Naive thymus-derived CD4-positive, alpha-beta T cell (primary cell): ENCODE results near the gene EZR. TPM values are rescaled to one million over a fixed set of nuclear protein-coding genes. Genes with fewer than 3 reads are reported as not detected.
"Not testable (repeated sequence)": the region's sequence is repeated elsewhere in the genome, so short reads cannot be mapped to it uniquely, and the experiment has no call there.

ENCODE experiments used
- ATAC-seq: fragments of 150-1000 bp; cut with Tn5 transposase; 2 replicates; pipeline ENCODE4 v1.10.0; 2021; ENCODE audit warnings: mild to moderate bottlenecking, moderate library complexity
- CTCF ChIA-PET: fragments of 350-600 bp; sonication (Branson Sonifier 250); formaldehyde crosslinking; loops from one replicate; lab custom pipeline; 2021; ENCODE audit warnings: antibody characterized with exemption; lab: Charles Lee
- POLR2A ChIA-PET: fragments of 350-600 bp; sonication (Branson Sonifier 250); formaldehyde crosslinking; loops from one replicate; lab custom pipeline; 2021; ENCODE audit warnings: antibody characterized with exemption, inconsistent platforms; lab: Charles Lee
- DNase-seq, 9 donors: peaks; one replicate each; pipeline versions ENCODE4 v3.0.0 to v3.0.0-alpha.2; 2020 to 2022; ENCODE audit warnings: mixed read lengths in 1 of 9
- H3K27ac ChIP-seq: one replicate; pipeline ENCODE4 v1.7.0; 2013; ENCODE audit warnings: mild to moderate bottlenecking, low read depth, low read length, moderate library complexity
- H3K27me3 ChIP-seq, 2 donors: one replicate each; pipeline ENCODE4 v1.7.0; 2013; ENCODE audit warnings: low read length in 2 of 2, mild to moderate bottlenecking in 2 of 2, moderate library complexity in 2 of 2; ENCODE audit not compliant: control insufficient read depth in 2 of 2, insufficient read depth in 2 of 2
- H3K36me3 ChIP-seq, 3 experiments: 1 replicate in 2 of 3; 2 replicates in 1 of 3; pipeline ENCODE4 v1.7.0; 2013; ENCODE audit warnings: low read length in 3 of 3, mild to moderate bottlenecking in 3 of 3, moderate library complexity in 1 of 3; ENCODE audit not compliant: insufficient read depth in 3 of 3, control insufficient read depth in 2 of 3
- H3K4me1 ChIP-seq, 2 donors: one replicate each; pipeline ENCODE4 v1.7.0; 2013; ENCODE audit warnings: low read length in 2 of 2, mild to moderate bottlenecking in 2 of 2, moderate library complexity in 1 of 2; ENCODE audit not compliant: control insufficient read depth in 2 of 2, insufficient read depth in 2 of 2
- H3K4me3 ChIP-seq: 2 replicates; pipeline ENCODE4 v1.7.0; 2013; ENCODE audit warnings: mild to moderate bottlenecking, low read length
- H3K9me3 ChIP-seq, 3 experiments: 1 replicate in 2 of 3; 2 replicates in 1 of 3; pipeline ENCODE4 v1.7.0; 2013; ENCODE audit warnings: low read length in 3 of 3; ENCODE audit not compliant: control insufficient read depth in 2 of 3
- H3K27ac Mint-ChIP-seq, 9 donors: one replicate each; pipeline ENCODE4 v1.8.0; 2020 to 2022; ENCODE audit warnings: mixed read lengths in 9 of 9, mild to moderate bottlenecking in 8 of 9, moderate library complexity in 5 of 9, inconsistent platforms in 2 of 9
- H3K27me3 Mint-ChIP-seq, 5 donors: one replicate each; pipeline ENCODE4 v1.8.0; 2021 to 2022; ENCODE audit warnings: mixed read lengths in 5 of 5, mild to moderate bottlenecking in 1 of 5
- H3K36me3 Mint-ChIP-seq, 5 donors: one replicate each; pipeline ENCODE4 v1.8.0; 2020 to 2022; ENCODE audit warnings: mixed read lengths in 5 of 5, mild to moderate bottlenecking in 3 of 5, inconsistent platforms in 1 of 5
- H3K4me1 Mint-ChIP-seq, 7 donors: one replicate each; pipeline ENCODE4 v1.8.0; 2020 to 2022; ENCODE audit warnings: mixed read lengths in 7 of 7, mild to moderate bottlenecking in 3 of 7, inconsistent platforms in 1 of 7
- H3K4me3 Mint-ChIP-seq, 10 donors: one replicate each; pipeline ENCODE4 v1.8.0; 2020 to 2022; ENCODE audit warnings: mild to moderate bottlenecking in 10 of 10, mixed read lengths in 10 of 10, moderate library complexity in 6 of 10, inconsistent platforms in 2 of 10
- H3K9me3 Mint-ChIP-seq, 11 donors: one replicate each; pipeline ENCODE4 v1.8.0; 2020 to 2022; ENCODE audit warnings: mixed read lengths in 11 of 11, mild to moderate bottlenecking in 4 of 11, inconsistent platforms in 1 of 11, moderate library complexity in 1 of 11
- intact Hi-C, 2 donors: fragments of 100-400 bp; cut with micrococcal nuclease; formaldehyde crosslinking; loops; one replicate each; pipeline ENCODE4 v1.15.1; 2023
- polyA plus RNA-seq, 2 donors: library from polyadenylated mRNA; unstranded; fragments of 300-500 nt; fragmentation: Illumina TruSeq; gene quantifications; one replicate each; pipeline ENCODE4 v1.2.3, GENCODE V29; 2021
- total RNA-seq, 6 experiments: library from RNA in 5 of 6; stranded (reverse) in 5 of 6; gene quantifications; 1 replicate in 5 of 6; 2 replicates in 1 of 6; pipeline ENCODE4 v1.2.3 and lab custom pipeline; 2021 to 2026

The EZR gene
- total and polyA plus RNA-seq, 7 experiments from 2014 or later, result 115 to 201 (median 140) TPM

GRCh38 chr6:158793432-158793831 is 25.7 kb downstream of the EZR start:
- CTCF ChIA-PET, result interaction anchor here (0.6 to 4.8 kb wide), 8 partner anchors 18 to 347 kb away, joined by 3 to 37 read pairs (median 4); no protein-coding TSS in a partner anchor
- peaks cover 0 to 15% (median 13%) of the 10 kb centered on the region in 5 donors for H3K36me3 Mint-ChIP-seq
- no peak overlapping the region for H3K4me3 ChIP-seq
- peak; percentile 56 for ATAC-seq
- peaks cover 47 to 87% (median 80%) of the 10 kb centered on the region in 7 donors for H3K4me1 Mint-ChIP-seq
- H3K9me3 ChIP-seq, result no peaks in the 10 kb centered on the region
- H3K27ac Mint-ChIP-seq, result peak overlapping the region in 5 of 9 donors; percentile 25 to 82 (median 79)
- H3K27ac ChIP-seq, result no peak overlapping the region
- no peaks in the 10 kb centered on the region for H3K9me3 Mint-ChIP-seq
- no peaks in the 10 kb centered on the region for H3K27me3 ChIP-seq
- intact Hi-C loops, result loop anchor here (1.0 to 10.0 kb wide), 5 partner anchors 76 to 341 kb away; no protein-coding TSS in a partner anchor
- peaks cover 19 to 77% of the 10 kb centered on the region in 2 donors for H3K4me1 ChIP-seq
- H3K27me3 Mint-ChIP-seq, result no peaks in the 10 kb centered on the region
- H3K36me3 ChIP-seq, result peaks cover 0 to under 1% (median 0%) of the 10 kb centered on the region in 3 experiments
- peak in 3 of 9 donors; percentile 29 to 39 (median 36) for DNase-seq
- H3K4me3 Mint-ChIP-seq, result peak overlapping the region in 1 of 10 donors; percentile 29
- POLR2A ChIA-PET, result interaction anchor here (1.0 to 1.4 kb wide), 4 partner anchors 8 to 76 kb away, joined by 4 to 5 read pairs (median 4); no protein-coding TSS in a partner anchor

GRCh38 chr6:158792505-158792904 is 26.7 kb downstream of the EZR start:
- intact Hi-C loops, result loop anchor here in 1 of 2 donors (10.0 kb wide), 1 partner anchor 342 kb away; no protein-coding TSS in a partner anchor
- not testable (repeated sequence) for H3K9me3 Mint-ChIP-seq, H3K4me3 ChIP-seq, DNase-seq, ATAC-seq, H3K9me3 ChIP-seq, H3K27me3 ChIP-seq, H3K27ac ChIP-seq, H3K27me3 Mint-ChIP-seq
- H3K4me1 Mint-ChIP-seq, result peaks cover 44 to 81% (median 77%) of the 10 kb centered on the region in 7 donors
- ChIA-PET POLR2A (interaction anchor here (0.7 to 2.1 kb wide), 4 partner anchors 22 to 77 kb away, joined by 3 to 6 read pairs (median 4); no protein-coding TSS in a partner anchor), CTCF (interaction anchor here (0.9 to 4.8 kb wide), 6 partner anchors 19 to 180 kb away, joined by 4 to 37 read pairs (median 4); no protein-coding TSS in a partner anchor)
- Histone ChIP-seq H3K4me1 (peaks cover 19 to 73% of the 10 kb centered on the region in 2 donors), H3K36me3 (peaks cover 0 to 10% (median 5%) of the 10 kb centered on the region in 3 experiments)
- peaks cover under 1 to 19% (median 12%) of the 10 kb centered on the region in 5 donors for H3K36me3 Mint-ChIP-seq
- H3K27ac Mint-ChIP-seq, result peak overlapping the region in 8 of 9 donors; percentile 21 to 99 (median 75)
- H3K4me3 Mint-ChIP-seq, result peak overlapping the region in 2 of 10 donors; percentile 13 to 25

- CTCF ChIA-PET, result interaction anchor here (0.7 to 4.8 kb wide), 2 partner anchors 32 to 181 kb away, joined by 4 to 37 read pairs; no protein-coding TSS in a partner anchor
- Histone ChIP-seq H3K9me3 (no peaks in the 10 kb centered on the region), H3K4me3 (no peak overlapping the region), H3K27me3 (no peaks in the 10 kb centered on the region), H3K36me3 (peaks cover 7 to 22% (median 15%) of the 10 kb centered on the region in 3 experiments), H3K4me1 (peaks cover 15 to 62% of the 10 kb centered on the region in 2 donors), H3K27ac (peak overlapping the region; percentile 72)
- DNase-seq, result no peak
- Mint-ChIP-seq H3K27ac (peak overlapping the region; percentile 56 to 99 (median 98)), H3K4me1 (peaks cover 39 to 79% (median 70%) of the 10 kb centered on the region in 7 donors), H3K27me3 (no peaks in the 10 kb centered on the region), H3K4me3 (peak overlapping the region in 4 of 10 donors; percentile 2 to 85 (median 24)), H3K36me3 (peaks cover 3 to 27% (median 19%) of the 10 kb centered on the region in 5 donors), H3K9me3 (no peaks in the 10 kb centered on the region)
- POLR2A ChIA-PET, result interaction anchor here (0.6 to 2.1 kb wide), 3 partner anchors 21 to 78 kb away, joined by 3 to 6 read pairs (median 3); no protein-coding TSS in a partner anchor
- intact Hi-C loops, result loop anchor here in 1 of 2 donors (10.0 kb wide), 1 partner anchor 343 kb away; no protein-coding TSS in a partner anchor
- ATAC-seq, result no peak
These were observed 27.8 kb downstream of the EZR start for GRCh38 chr6:158791274-158791855.

- H3K4me1 Mint-ChIP-seq, result peaks cover 35 to 66% (median 60%) of the 10 kb centered on the region in 7 donors
These were observed 29.9 kb downstream of the EZR start for GRCh38 chr6:158789115-158789917.

GRCh38 chr6:158787395-158787794 is 31.8 kb downstream of the EZR start:
- Mint-ChIP-seq H3K9me3 (no peaks in the 10 kb centered on the region), H3K4me1 (peaks cover 27 to 60% (median 56%) of the 10 kb centered on the region in 7 donors), H3K36me3 (peaks cover 3 to 54% (median 28%) of the 10 kb centered on the region in 5 donors), H3K27ac (peak overlapping the region in 5 of 9 donors; percentile 32 to 80 (median 62)), H3K27me3 (no peaks in the 10 kb centered on the region), H3K4me3 (peak overlapping the region in 1 of 10 donors; percentile 9)
- H3K9me3 ChIP-seq, result no peaks in the 10 kb centered on the region
- ATAC-seq, result no peak
- no peak overlapping the region for H3K27ac ChIP-seq
- no peaks in the 10 kb centered on the region for H3K27me3 ChIP-seq
- no peak overlapping the region for H3K4me3 ChIP-seq
- intact Hi-C loops, result no loop called here
- H3K36me3 ChIP-seq, result peaks cover 30 to 58% (median 39%) of the 10 kb centered on the region in 3 experiments
- ChIA-PET POLR2A (no interaction called here), CTCF (interaction anchor here (0.5 kb wide), 1 partner anchor 22 kb away, joined by 3 read pairs; no protein-coding TSS in a partner anchor)
- peaks cover 20 to 28% of the 10 kb centered on the region in 2 donors for H3K4me1 ChIP-seq
- no peak for DNase-seq

More at GRCh38 chr6:158789115-158789917, 29.9 kb downstream of the EZR start:
- peak overlapping the region; percentile 66 to 88 (median 82) for H3K4me3 Mint-ChIP-seq
- Histone ChIP-seq H3K4me1 (peaks cover 16 to 45% of the 10 kb centered on the region in 2 donors), H3K9me3 (no peaks in the 10 kb centered on the region), H3K27ac (peak overlapping the region; percentile 72), H3K27me3 (no peaks in the 10 kb centered on the region), H3K4me3 (peak overlapping the region; percentile 29), H3K36me3 (peaks cover 19 to 38% (median 22%) of the 10 kb centered on the region in 3 experiments)
- ChIA-PET CTCF (interaction anchor here (0.6 to 1.8 kb wide), 17 partner anchors 8 to 438 kb away, joined by 3 to 10 read pairs (median 4); no protein-coding TSS in a partner anchor), POLR2A (interaction anchor here (0.7 to 2.2 kb wide), 21 partner anchors 9 to 1665 kb away, joined by 3 to 31 read pairs (median 4); partner anchors contain the start of genes EZR and RSPH3)
- peak in 8 of 9 donors; percentile 45 to 82 (median 76) for DNase-seq
- intact Hi-C loops, result loop anchor here (1.0 to 2.0 kb wide), 9 partner anchors 15 to 183 kb away; no protein-coding TSS in a partner anchor
- H3K36me3 Mint-ChIP-seq, result peaks cover 3 to 37% (median 24%) of the 10 kb centered on the region in 5 donors
- no peaks in the 10 kb centered on the region for H3K9me3 Mint-ChIP-seq
- ATAC-seq, result peak; percentile 89
- no peaks in the 10 kb centered on the region for H3K27me3 Mint-ChIP-seq
- H3K27ac Mint-ChIP-seq, result peak overlapping the region; percentile 87 to 99 (median 98)
